Activated CD8-positive, alpha-beta memory T cell treated with anti-CD3 and anti-CD28 coated beads, Interleukin-2, amount 50 U/mL, for 24 hours (primary cell): ENCODE measurements around the gene WSB1.
"Not testable (repeated sequence)": the region's sequence is repeated elsewhere in the genome, so short reads cannot be mapped to it uniquely, and the experiment has no call there.

Experiments
- DNase-seq: peaks from one replicate; pipeline ENCODE4 v3.0.0-alpha.2; 2020; ENCODE audit errors: extremely low read depth

Gene WSB1, protein sequence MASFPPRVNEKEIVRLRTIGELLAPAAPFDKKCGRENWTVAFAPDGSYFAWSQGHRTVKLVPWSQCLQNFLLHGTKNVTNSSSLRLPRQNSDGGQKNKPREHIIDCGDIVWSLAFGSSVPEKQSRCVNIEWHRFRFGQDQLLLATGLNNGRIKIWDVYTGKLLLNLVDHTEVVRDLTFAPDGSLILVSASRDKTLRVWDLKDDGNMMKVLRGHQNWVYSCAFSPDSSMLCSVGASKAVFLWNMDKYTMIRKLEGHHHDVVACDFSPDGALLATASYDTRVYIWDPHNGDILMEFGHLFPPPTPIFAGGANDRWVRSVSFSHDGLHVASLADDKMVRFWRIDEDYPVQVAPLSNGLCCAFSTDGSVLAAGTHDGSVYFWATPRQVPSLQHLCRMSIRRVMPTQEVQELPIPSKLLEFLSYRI

DNA sequence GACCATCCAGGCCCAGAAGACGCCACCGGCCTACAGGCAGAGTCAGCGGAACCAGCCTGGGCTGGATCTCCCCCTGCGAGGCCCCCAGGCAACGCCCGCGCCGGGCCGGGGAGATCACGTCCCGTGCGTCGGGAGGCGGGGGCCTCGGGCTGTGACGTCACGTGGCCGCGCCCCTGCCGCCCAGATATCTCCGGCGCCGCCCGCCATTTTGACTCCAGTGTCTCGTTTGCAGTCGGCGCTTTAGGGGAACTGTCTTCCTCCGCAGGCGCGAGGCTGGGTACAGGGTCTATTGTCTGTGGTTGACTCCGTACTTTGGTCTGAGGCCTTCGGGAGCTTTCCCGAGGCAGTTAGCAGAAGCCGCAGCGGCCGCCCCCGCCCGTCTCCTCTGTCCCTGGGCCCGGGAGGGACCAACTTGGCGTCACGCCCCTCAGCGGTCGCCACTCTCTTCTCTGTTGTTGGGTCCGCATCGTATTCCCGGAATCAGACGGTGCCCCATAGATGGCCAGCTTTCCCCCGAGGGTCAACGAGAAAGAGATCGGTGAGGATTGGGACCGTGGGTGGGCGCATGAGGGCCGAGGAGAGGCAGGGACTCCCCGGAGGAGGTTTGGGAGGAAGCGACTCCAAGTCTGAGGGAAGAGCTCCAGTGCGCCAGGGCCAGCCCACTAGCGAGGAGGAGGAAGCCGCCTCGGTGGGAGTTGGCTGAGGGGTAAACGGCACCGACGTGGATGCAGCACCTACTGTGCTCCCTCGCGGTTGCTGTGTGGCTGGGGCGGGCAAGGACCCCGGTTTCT lies at the start of gene WSB1:
Gene WSB1, plus strand, starts transcription at position 217 of the 791 bp plus-strand sequence. Its CDS starts 282 bp downstream, at position 499.
- DNase-seq, result peak; percentile 66

DNA sequence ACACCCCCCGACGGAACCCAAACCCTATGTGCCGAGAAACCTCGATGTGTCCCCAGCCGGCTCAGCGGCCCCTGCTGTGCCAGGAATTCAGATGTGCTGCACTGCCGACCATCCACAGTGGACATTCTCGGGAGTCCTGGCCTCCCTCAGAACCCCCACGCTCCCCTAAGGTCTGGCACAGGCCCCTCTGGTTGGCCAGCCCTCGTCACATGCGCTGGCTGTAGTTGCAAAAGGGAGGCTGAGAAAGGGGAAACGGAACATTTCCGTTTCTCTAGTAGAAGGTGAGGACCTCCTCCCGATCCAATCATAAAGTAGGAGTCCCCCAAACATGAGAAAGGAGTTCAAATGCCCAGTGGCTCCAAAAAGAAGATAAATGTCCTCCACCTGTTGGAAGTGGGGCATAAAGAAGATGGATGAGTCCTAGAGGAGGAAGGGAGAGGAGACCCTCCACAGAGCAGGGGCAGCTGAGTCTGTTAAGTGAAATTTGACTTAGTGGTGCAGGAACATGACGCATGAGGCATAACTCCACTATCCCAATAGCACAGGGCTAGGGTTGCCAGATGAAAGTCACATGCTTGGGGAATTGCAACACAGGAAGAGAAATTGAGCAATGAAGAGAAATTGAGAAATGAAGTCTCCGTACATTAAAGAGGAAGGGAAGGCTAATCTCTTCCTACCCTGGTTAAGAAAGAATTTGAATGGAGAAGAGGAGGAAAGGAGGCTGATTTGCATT lies 49.3 kb upstream of the WSB1 start:
- no peak for DNase-seq

DNA sequence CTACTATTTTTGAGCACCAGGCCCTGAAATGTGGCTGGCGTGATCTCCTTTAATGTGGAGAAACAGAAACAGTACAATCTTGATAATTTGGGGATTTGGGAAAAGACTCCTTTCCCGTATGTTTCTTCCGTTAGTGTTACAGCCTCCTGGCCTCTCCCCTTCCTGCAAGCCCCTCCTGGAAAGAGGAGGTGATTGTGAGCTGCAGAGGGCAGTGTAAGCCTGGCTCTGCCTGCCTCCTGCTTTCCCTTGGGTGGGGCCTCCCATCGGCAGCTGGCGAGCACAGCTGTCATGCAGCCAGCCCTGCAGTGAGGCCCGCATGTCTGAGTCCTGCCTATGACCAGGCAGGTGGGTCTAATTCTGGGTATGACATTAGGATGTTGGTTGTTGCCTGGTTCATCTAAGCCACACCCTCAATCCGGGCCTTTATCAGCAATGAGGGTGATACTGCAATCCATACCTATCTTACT lies 48.7 kb upstream of the WSB1 start:
- peak; percentile 2 for DNase-seq

DNA sequence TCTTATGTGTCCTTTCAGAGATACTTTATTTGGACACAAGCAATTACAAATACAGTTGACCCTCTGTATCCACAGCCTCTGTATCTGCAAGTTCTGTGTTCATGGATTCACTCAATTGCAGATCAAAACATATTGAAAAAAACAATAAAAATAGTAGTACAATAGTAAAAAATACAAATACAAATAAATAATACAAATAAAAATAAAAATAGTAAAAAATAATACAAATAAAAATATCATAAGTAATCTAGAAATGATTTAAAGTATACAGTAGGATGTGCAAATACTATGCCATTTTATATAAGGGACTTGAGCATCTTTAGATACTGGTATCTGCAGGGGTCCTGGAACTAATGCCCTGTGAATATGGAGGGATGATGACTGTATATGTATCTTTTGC lies 47.4 kb upstream of the WSB1 start:
- DNase-seq, result no peak

DNA sequence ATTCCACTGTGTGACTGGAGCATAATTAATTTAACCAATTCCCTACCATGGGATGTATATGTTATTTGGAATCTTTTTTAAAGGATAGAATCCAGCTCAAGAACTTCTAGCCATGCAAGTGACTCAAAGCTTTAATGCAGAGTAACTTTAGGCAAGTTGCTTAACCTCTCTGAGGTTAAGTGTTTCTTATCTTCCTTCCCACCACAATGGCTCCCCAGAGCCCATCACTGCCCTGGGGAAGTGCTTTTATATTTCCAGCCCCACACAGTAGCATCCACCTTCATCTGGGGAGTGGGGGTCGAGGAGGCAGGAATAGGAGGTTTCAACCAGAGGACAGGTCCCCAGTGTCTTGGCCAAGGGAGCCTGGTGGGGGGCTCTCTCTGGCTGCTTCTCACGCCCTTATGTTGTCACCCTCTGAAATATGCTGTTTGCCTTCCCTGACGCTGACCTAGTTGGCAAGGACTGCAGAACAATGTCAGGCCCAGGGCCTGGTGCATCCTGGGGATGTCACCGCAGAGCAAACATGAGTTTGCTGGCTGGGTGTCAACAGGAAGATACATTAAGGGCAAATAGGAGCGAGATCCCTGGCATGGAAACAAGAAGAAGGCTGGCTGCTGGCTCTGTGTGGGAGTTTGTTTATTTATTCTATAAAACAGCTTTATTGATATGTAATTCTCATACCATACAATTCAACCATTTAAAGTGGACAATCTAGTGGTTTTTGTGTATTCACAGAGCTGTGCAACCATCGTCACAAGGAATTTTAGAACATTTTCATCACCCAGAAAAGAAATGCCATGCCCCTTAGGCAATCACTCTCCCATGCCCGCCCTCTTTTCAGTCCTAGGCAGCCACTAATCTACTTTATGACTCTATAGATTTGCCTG lies 46.6 kb upstream of the WSB1 start:
- no peak for DNase-seq

DNA sequence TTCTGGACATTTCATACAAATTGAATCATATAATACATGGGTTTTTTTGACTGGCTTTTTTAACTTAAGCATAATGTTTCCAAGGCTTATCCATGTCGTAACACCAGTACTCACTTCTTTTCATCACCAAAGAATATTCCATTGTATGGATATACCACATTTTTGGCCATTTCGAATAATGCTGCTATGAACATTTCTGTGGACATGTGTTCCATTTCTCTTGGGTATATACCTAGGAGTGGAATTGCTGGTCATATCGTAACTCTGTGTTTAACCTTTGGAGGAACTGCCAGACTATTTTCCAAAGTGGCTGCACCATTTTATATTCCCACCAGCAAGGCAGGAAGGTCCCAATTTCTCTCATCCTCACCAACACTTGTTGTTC lies 46.0 kb upstream of the WSB1 start:
- DNase-seq, result no peak

DNA sequence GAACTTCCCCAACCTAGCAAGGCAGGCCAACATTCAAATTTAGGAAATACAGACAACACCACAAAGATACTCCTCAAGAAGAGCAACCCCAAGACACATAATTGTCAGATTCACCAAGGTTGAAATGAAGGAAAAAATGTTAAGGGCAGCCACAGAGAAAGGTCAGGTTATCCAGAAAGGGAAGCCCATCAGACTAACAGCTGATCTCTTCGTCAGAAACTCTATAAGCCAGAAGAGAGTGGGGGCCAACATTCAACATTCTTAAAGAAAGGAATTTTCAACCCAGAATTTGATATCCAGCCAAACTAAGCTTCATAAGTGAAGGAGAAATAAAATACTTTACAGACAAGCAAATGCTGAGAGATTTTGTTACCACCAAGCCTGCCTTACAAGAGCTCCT lies 43.1 kb upstream of the WSB1 start:
- DNase-seq, result not testable (repeated sequence)

DNA sequence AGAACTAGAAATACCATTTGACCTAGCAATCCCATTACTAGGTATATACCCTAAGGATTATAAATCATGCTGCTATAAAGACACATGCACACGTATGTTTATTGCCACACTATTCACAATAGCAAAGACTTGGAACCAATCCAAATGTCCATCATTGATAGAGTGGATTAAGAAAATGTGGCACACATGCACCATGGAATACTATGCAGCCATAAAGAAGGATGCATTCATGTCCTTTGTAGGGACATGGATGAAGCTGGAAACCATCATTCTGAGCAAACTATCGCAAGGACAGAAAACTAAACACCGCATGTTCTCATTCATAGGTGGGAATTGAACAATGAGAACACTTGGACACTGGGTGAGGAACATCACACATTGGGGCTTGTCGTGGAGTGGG lies 39.1 kb upstream of the WSB1 start:
- DNase-seq, result not testable (repeated sequence)

DNA sequence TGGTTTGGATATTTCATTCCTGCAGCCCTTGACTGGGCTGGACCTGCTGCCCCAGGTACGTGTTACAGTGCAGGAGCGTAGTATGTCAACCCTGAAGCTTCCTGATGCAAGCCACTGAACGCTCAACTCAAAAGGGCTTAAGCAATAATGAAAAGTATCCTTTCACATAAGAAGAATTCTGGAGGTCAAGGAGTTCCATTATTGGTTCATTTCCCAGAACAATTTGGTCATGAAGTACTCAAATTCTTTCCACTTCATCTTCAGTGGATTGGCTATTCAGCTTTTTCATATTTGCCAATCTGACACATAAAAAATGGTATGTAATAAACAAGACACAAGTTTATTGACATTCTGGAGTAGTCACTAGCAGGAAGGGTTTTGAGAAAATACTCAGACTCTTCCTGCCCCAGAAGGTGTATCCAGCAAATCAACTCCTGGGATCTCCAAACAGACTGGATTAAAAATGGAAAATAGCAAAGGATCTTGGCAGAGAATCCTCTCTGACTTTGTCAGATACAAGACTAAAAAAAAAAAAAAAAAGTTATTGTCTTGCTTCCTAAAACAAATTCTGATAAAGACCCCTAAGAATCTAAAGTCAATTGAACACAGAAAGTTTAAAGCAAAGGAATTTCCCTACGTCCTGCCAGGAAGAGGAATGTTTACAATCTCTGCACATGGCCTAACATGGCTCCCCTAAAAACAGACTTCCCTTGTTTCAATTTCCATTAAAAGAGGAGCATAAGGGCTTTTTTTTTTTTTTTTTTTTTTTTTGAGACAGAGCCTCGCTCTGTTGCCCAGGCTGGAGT lies 37.5 kb upstream of the WSB1 start:
- no peak for DNase-seq

DNA sequence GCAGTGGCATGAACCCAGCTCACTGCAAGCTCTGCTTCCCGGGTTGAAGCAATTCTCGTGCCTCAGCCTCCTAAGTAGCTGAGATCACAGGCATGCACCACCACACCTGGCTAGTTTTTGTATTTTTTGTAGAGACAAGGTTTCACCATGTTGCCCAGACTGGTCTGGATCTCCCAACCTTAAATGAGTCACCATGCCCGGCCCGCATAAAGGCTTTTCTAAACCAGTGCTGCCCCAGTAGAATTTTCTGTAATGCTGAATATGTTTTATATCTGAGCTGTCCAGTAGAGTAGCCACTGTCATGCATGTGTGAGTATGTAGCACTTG lies 36.9 kb upstream of the WSB1 start:
- no peak for DNase-seq

DNA sequence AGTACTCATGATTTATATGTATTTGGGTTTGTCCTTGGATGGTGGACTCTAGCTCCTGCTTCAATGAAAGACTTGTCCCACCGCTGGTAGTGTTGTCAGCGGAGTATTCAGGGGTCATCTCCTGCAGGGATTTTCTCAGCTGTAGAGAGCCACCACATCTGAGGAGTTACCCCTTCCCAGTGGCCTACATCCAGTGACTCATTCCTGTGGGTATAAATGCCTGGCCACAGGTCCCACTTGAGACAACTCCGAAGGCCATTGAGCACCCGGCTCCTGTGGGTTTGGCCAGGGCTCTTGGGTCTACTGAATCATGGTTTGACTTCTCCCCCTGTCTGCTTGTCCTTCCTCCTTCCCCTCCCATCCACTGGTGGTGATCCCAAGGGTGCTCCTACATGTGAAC lies 34.6 kb upstream of the WSB1 start:
- no peak for DNase-seq

DNA sequence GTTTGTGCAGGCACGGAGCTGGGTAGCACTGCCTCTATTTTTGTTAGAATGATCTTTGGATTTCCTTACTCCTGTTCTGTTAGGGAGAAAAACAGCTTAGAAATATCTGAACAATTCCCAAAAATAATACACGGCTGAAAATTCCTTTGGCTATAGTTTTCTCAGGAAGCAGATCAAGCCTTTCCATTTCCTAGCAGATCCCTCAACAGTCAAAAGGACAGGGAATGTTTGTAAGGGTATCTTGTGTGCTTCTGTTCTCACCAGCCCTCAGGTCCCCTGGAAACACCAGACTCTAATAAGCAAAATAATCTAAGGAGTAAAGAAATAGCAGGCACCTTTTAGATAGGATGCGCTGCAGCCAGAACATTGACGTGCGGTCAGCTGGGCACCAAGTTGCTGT lies 30.5 kb upstream of the WSB1 start:
- no peak for DNase-seq

DNA sequence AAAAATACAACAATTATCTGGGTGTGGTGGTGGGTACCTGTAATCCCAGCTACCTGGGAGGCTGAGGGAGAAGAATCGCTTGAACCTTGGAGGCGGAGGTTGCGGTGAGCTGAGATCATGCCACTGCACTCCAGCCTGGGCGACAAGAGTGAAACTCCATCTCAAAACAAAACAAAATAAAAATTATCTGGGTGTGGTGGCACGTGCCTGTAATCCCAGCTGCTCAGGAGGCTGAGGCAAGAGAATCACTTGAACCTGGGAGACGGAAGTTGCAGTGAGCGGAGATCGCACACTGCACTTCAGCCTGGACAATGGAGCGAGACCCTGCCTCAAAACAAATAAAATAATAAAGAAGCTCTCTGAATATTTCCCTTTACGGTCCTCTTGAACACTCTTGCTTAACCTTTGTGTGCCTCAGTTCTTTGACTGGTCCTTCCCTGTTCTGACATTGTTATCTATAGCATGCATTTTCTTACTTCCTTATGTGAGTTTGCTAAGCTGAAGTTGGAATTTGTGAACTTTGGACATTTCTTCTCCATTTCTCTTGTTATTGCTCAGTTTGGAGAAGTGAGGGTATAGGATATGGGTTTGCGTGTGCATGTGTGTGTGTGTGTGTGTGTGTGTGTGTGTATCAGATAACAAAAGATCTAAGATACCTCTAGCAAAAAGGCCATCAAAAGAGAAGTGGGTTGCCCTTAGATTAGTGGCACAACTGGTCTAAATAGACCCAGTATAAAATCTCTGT lies 29.7 kb upstream of the WSB1 start:
- no peak for DNase-seq

DNA sequence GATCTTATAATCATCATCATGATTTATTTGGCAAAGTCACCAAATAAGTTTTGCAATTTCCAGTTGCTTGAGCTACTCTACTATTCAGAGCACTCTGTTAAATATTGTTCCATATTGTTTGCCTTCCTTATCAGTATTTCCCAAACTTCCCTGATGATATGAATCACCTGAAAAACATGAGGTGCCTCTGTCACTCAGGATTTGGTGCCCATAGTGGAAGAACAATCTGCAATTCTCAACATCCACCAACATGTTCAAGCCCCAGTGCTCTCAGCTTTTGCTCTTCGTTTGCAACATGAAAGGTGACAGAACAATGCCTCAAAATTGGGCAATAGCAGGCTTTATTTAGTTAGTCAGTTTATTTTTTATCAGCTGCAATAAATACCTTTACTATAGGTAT lies 28.6 kb upstream of the WSB1 start:
- no peak for DNase-seq

DNA sequence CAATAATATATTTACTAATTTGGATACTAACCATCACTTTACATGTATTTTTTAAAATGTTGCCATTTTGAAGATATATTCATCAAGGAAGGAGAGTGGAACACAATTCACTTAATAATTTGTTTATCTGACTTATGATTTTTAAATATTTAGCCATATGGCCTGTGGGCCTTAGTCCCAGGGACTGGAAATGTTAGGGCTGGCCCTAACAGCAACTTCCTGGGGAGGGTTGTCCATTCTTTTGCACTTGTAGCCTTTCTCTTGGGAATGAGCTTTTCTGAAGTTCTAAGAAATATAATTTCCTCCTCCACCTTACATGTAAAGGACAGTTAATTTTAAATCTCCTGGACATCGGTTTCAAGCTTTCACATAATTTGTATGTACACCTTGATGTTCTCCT lies 27.7 kb upstream of the WSB1 start:
- no peak for DNase-seq

DNA sequence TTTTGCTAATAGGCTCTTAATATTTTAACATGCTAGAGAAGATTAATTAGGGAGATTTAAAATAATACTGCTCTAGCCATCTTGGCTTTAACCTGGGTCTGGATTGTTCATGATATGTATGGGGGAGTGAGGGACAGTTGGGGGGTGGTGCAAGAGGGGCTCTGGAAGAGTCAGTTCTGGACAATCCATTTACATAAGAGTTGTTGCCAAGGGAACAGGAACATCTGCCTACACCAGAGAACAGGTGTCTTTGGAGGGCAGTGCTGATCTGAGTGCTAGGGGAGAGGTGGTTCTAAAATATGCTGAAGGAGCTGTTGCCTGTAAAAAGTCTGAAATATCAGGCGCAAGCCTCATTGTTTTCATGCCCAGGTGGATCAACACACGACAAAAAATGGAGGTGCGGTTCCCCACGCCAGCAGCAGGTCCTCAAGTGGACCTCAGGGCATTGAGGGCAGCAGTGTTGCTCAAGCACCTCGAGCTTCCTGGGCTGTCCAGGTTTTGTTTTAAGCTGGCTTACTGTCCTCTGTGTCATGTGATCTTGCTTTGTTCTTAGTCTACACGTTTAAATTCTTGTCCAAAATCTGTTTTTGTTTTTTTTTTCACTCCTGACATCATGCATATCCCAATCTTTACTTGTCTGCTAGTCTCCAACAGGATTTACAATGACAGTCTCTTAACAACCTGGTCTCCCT lies 25.4 kb upstream of the WSB1 start:
- no peak for DNase-seq

DNA sequence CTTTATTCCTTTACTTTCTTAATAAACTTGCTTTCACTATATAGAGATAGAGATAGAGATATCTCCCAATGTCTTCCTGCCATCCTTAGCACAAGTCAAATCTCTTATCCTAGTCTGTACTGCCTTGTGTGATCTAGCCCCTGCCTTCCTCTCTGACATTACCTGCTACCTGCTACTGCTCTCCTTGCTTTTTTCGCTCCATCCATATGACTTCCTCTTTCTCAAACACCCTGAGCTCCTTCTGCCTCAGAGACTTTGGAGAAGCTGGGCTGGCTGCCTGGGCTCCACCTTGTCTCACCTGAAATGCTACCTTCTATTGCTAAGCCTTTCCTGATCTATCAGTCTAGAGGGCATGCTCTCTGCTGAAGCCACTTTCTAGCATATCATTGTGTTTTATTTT lies 24.7 kb upstream of the WSB1 start:
- DNase-seq, result no peak

DNA sequence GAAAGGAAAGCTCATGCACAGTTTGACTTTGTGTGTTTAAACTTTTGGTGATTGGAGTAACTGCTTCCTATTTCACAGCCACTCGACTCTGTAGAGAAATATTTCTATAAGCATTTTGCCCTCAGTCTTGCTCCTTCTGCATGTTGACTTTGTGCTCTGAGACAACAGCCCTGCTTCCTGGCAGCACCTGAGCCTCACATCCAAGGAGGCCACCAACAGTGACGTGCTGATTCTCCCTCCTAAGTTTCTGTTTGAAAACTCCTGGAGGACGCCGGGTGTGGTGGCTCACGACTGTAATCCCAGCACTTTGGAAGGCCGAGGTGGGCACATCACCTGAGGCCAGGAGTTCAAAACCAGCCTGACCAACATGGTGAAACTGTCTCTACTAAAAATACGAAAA lies 23.9 kb upstream of the WSB1 start:
- no peak for DNase-seq

DNA sequence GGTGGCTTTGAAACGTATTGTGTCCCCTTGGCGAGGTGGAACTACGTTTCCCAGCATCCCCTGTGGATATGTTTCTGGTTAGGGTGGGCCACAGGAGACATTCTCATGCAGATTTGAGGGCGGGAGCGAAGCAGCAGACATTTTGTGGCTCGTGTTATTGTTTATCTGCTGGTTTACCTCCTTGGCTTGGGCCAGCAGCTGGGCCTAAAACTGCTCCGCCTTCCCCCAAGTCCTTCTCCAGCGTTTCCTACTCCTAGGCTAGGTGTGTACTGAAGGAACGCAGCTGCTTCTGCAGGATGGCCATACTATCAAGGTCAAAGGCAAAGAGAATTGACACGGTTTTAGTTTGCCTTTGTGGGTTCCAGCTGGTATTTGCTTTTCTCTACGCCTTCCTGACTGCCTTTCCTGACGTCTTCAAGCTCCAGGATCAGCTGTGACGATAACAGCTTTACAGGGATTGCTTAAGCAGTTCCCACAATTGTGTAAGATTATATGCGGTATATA lies 17.2 kb upstream of the WSB1 start:
- DNase-seq, result no peak
